ENCODE data around the gene SLC4A5. TPM values are rescaled to one million over a fixed set of nuclear protein-coding genes. Genes with fewer than 3 reads are reported as not detected.
A peak's percentile ranks its signal among the peaks of the same experiment; 100 is the strongest.

The SLC4A5 gene
- 0.52 and 0.86 TPM in 2 replicates for total RNA-seq (2021; fragmentation: NEBNext Ultra II Directional; extraction: Animal tissue kit (Norgen Biotek cat#: 25700))
- 0.42 TPM in 2 replicates for polyA plus RNA-seq (2011; rRNA removed)
- polyA plus RNA-seq (2011; cell fraction: cytosol; rRNA removed): 0.62 TPM
- 2.2 TPM for polyA plus RNA-seq (2011; cell fraction: nucleus; rRNA removed)
- 0.43 to 1.1 TPM (median 0.70 TPM) in 4 replicates for polyA plus RNA-seq (2012, experiment 1 of 2)
- 0.09 TPM for polyA plus RNA-seq (2012, experiment 2 of 2)
- 0.39 TPM for polyA plus RNA-seq (2013, experiment 1 of 2)
- polyA plus RNA-seq (2013, experiment 2 of 2): 0.18 TPM
- polyA minus RNA-seq (2011; rRNA and poly(A)+ RNA removed): 0.56 TPM in 1 of 2 replicates, not detected in the other
- polyA minus RNA-seq (2011; cell fraction: cytosol; rRNA and poly(A)+ RNA removed): not detected
- polyA minus RNA-seq (2011; cell fraction: nucleus; rRNA and poly(A)+ RNA removed): 3.6 TPM
- long read RNA-seq, experiment 1: 0 reads
- long read RNA-seq, experiment 2: 0 reads

- Histone ChIP-seq H3K4me1 (replicated peaks in 1 of 4; ENCODE audit: control insufficient read depth in 3 of 4, insufficient read depth in 4 of 4, low read length in 3 of 4) (no peaks in the 10 kb centered on the region), H3K79me1 (ENCODE audit: low read depth, low read length) (no peaks in the 10 kb centered on the region), H3K27ac (ENCODE audit: low read depth, low read length) (no peak within 1 kb of the TSS), H2BK12ac (ENCODE audit: low read depth, low read length) (no peak within 1 kb of the TSS), H2AFZ (ENCODE audit: low read length) (no peak within 1 kb of the TSS), H4K91ac (replicated peaks; ENCODE audit: insufficient read length, low read length) (no peak within 1 kb of the TSS), H3K4me2 (ENCODE audit: insufficient read depth in 1 of 2, low read depth in 2 of 2, low read length in 2 of 2) (no peak within 1 kb of the TSS), H3K27me3 (replicated peaks in 1 of 4; ENCODE audit: control insufficient read depth in 3 of 4, extremely low read depth in 1 of 4, insufficient read depth in 3 of 4, low read length in 3 of 4) (no peaks in the 10 kb centered on the region), H2BK15ac (ENCODE audit: low read length) (no peak within 1 kb of the TSS), H3K4ac (replicated peaks; ENCODE audit: insufficient read length, low read depth, low read length) (no peak within 1 kb of the TSS), H3K18ac (ENCODE audit: extremely low read depth, low read length) (no peak within 1 kb of the TSS), H2BK5ac (ENCODE audit: low read depth, low read length) (no peak within 1 kb of the TSS), H3K9me3 (ENCODE audit: insufficient read depth in 2 of 2, low read depth in 1 of 2, low read length in 1 of 2) (no peaks in the 10 kb centered on the region), H4K8ac (ENCODE audit: extremely low read depth, insufficient read depth, low read length) (no peak within 1 kb of the TSS), H2BK20ac (ENCODE audit: low read length) (no peak within 1 kb of the TSS), H4K20me1 (replicated peaks in 1 of 2; ENCODE audit: control insufficient read depth in 1 of 2, insufficient read depth in 2 of 2, low read length in 2 of 2) (no peaks in the 10 kb centered on the region), H3K9ac (replicated peaks in 1 of 4; ENCODE audit: extremely low read depth in 1 of 4, low read depth in 3 of 4, low read length in 3 of 4) (no peak within 1 kb of the TSS), H3K56ac (replicated peaks; ENCODE audit: insufficient read length, low read depth, low read length) (peak within 1 kb of the TSS; percentile 37), H3K23me2 (ENCODE audit: low read depth, low read length) (no peaks in the 10 kb centered on the region), H3K36me3 (ENCODE audit: control insufficient read depth in 2 of 4, insufficient read depth in 4 of 4, low read length in 3 of 4) (no peaks in the 10 kb centered on the region), H2AK5ac (ENCODE audit: low read depth, low read length) (no peak within 1 kb of the TSS), H3K79me2 (ENCODE audit: control insufficient read depth in 1 of 2, insufficient read depth in 2 of 2, low read length in 2 of 2) (no peaks in the 10 kb centered on the region), H4K5ac (ENCODE audit: insufficient read length, low read depth, low read length) (no peak within 1 kb of the TSS), H3K14ac (ENCODE audit: insufficient read length) (no peak within 1 kb of the TSS), H3K4me3 (ENCODE audit: extremely low read depth in 1 of 4, insufficient read depth in 2 of 4, low read depth in 3 of 4, low read length in 4 of 4) (no peak within 1 kb of the TSS), H3K23ac (ENCODE audit: insufficient read length) (no peak within 1 kb of the TSS), H2BK120ac (replicated peaks; ENCODE audit: low read depth, low read length) (no peak within 1 kb of the TSS)
- 85% methylated on average over 2 of the region's 2 CpGs; no CpG with 5 or more reads in 1 of the 2 experiments for WGBS, 2 experiments (ENCODE audit: extremely low coverage in 1 of 2, insufficient coverage in 1 of 2, insufficient read length in 1 of 2, insufficient replicate concordance in 2 of 2, low coverage in 1 of 2, low lambda C conversion rate in 2 of 2, missing lambda C conversion rate in 1 of 2)
- no peak for FAIRE-seq
- POLR2A ChIA-PET (ENCODE audit: partially characterized antibody): no interaction called here
- no peak for DNase-seq (ENCODE audit: low read depth in 1 of 2, low spot score in 2 of 2)
- CTCF ChIA-PET (ENCODE audit: partially characterized antibody): interaction anchor here (8.1 kb wide), 1 partner anchor 9 kb away, joined by 65 read pairs; no protein-coding TSS in a partner anchor
- TF ChIP-seq CHD2 (IDR thresholded peaks at IDR 0.05; ENCODE audit: low read length) (no peak), POLR2A (IDR thresholded peaks at IDR 0.05; ENCODE audit: control extremely low read depth in 1 of 2, low read depth in 2 of 2, low read length in 2 of 2) (no peak), ATF2 (IDR thresholded peaks at IDR 0.05; ENCODE audit: low read length) (no peak), EZH2 (IDR thresholded peaks at IDR 0.05; ENCODE audit: low read depth, low read length, severe bottlenecking) (no peak), YY1 (IDR thresholded peaks at IDR 0.05; ENCODE audit: low read depth, low read length) (no peak), SP4 (IDR thresholded peaks at IDR 0.05; ENCODE audit: low read length) (no peak), CEBPB (IDR thresholded peaks at IDR 0.05; ENCODE audit: low read depth, low read length) (no peak), ATF3 (IDR thresholded peaks at IDR 0.05; ENCODE audit: insufficient read depth, low read depth, low read length) (no peak), ASH2L (IDR thresholded peaks at IDR 0.05; ENCODE audit: low read length) (no peak), RNF2 (IDR thresholded peaks at IDR 0.05; ENCODE audit: borderline replicate concordance, low read depth, low read length, missing control alignments, poor library complexity, severe bottlenecking) (no peak)
Measured at GRCh38 chr2:74343316-74343715, at the start of gene SLC4A5. Gene SLC4A5, minus strand, starts transcription at chr2:74343416. Its CDS starts 28,393 bp downstream, at chr2:74315023.

Measured in H1 (cell line).